ENCODE measurements around the gene LEMD2. TPM values are rescaled to one million over a fixed set of nuclear protein-coding genes. Genes with fewer than 3 reads are reported as not detected.
A peak's percentile ranks its signal among the peaks of the same experiment; 100 is the strongest.

The LEMD2 gene
- total and polyA plus RNA-seq, 9 of the 15 experiments (the other 6 are each of a cell fraction or from before 2014, with no cell fraction given) = 0.32 to 46.3 (median 30.8) TPM

DNA sequence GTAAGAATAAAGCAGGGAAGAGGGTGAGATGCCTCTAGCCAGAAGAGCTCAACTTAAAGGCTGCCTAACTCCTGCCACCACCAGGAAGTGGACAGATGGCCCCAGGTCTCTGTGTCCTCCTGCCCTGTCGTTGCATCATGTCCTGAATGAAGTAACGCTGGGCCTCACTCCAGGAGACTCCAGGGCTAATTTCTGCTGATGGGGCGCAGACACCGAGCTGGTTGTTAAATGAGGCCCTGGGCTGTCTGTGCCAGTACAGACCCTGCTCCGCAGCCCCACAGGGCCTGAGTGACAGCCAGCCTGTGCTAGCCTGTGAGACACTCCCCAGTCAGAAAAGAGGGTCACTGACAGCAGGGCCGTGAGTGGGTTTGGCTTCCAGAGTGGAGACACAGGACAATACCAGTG lies 48.7 kb downstream of the LEMD2 start (continued):
- TF ChIP-seq JUND (IDR thresholded peaks at IDR 0.05; ENCODE audit: borderline replicate concordance, low read depth, low read length) = peak; percentile 50; the same call in 1 of the 2 replicates
- peak; percentile 10; the same call in 1 of the 3 replicates for TF ChIP-seq JUND (tag; IDR thresholded peaks at IDR 0.05; ENCODE audit: borderline replicate concordance, low read depth, low read length)
- TF ChIP-seq, protein P1, sequence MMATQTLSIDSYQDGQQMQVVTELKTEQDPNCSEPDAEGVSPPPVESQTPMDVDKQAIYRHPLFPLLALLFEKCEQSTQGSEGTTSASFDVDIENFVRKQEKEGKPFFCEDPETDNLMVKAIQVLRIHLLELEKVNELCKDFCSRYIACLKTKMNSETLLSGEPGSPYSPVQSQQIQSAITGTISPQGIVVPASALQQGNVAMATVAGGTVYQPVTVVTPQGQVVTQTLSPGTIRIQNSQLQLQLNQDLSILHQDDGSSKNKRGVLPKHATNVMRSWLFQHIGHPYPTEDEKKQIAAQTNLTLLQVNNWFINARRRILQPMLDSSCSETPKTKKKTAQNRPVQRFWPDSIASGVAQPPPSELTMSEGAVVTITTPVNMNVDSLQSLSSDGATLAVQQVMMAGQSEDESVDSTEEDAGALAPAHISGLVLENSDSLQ (IDR thresholded peaks at IDR 0.05) = peak; percentile 68
- peak; percentile 92 for TF ChIP-seq ETV1 (tag; conservative IDR thresholded peaks at IDR 0.05; ENCODE audit: low read depth)
- TF ChIP-seq, protein P2, sequence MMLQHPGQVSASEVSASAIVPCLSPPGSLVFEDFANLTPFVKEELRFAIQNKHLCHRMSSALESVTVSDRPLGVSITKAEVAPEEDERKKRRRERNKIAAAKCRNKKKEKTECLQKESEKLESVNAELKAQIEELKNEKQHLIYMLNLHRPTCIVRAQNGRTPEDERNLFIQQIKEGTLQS (IDR thresholded peaks at IDR 0.05) = peak; percentile 90
- TF ChIP-seq, protein P2 (CRISPR knock-in tag; conservative IDR thresholded peaks at IDR 0.05) = no peak
- peak; percentile 84 for TF ChIP-seq CEBPB (tag; IDR thresholded peaks at IDR 0.05)
- TF ChIP-seq SP1 (CRISPR knock-in tag; IDR thresholded peaks at IDR 0.05) = no peak
- no peak for TF ChIP-seq HMG20A (CRISPR knock-in tag; conservative IDR thresholded peaks at IDR 0.05)
- TF ChIP-seq HDAC8 (tag; IDR thresholded peaks at IDR 0.05) = 0 out of 2 replicates have a peak, but pooled peaks have one; percentile 43
- no peak for TF ChIP-seq NR2C2 (CRISPR knock-in tag; IDR thresholded peaks at IDR 0.05)
- TF ChIP-seq NR2C2 (tag; IDR thresholded peaks at IDR 0.05) = peak; percentile 63; the same call in 1 of the 2 replicates
- TF ChIP-seq ELF2 (CRISPR knock-in tag; IDR thresholded peaks at IDR 0.05) = 0 out of 2 replicates have a peak, but pooled peaks have one; percentile 35
- TF ChIP-seq, protein P3, sequence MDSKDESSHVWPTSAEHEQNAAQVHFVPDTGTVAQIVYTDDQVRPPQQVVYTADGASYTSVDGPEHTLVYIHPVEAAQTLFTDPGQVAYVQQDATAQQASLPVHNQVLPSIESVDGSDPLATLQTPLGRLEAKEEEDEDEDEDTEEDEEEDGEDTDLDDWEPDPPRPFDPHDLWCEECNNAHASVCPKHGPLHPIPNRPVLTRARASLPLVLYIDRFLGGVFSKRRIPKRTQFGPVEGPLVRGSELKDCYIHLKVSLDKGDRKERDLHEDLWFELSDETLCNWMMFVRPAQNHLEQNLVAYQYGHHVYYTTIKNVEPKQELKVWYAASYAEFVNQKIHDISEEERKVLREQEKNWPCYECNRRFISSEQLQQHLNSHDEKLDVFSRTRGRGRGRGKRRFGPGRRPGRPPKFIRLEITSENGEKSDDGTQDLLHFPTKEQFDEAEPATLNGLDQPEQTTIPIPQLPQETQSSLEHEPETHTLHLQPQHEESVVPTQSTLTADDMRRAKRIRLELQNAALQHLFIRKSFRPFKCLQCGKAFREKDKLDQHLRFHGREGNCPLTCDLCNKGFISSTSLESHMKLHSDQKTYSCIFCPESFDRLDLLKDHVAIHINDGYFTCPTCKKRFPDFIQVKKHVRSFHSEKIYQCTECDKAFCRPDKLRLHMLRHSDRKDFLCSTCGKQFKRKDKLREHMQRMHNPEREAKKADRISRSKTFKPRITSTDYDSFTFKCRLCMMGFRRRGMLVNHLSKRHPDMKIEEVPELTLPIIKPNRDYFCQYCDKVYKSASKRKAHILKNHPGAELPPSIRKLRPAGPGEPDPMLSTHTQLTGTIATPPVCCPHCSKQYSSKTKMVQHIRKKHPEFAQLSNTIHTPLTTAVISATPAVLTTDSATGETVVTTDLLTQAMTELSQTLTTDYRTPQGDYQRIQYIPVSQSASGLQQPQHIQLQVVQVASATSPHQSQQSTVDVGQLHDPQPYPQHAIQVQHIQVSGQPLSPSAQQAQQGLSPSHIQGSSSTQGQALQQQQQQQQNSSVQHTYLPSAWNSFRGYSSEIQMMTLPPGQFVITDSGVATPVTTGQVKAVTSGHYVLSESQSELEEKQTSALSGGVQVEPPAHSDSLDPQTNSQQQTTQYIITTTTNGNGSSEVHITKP (IDR thresholded peaks at IDR 0.05; ENCODE audit: partially characterized antibody) = no peak
- TF ChIP-seq PYGO2 (tag; IDR thresholded peaks at IDR 0.05) = no peak
- TF ChIP-seq U2AF1 (optimal IDR thresholded peaks at IDR 0.05; ENCODE audit: low read depth, low read length) = no peak
- no peak for TF ChIP-seq ARNT (IDR thresholded peaks at IDR 0.05)
- TF ChIP-seq, protein P4, sequence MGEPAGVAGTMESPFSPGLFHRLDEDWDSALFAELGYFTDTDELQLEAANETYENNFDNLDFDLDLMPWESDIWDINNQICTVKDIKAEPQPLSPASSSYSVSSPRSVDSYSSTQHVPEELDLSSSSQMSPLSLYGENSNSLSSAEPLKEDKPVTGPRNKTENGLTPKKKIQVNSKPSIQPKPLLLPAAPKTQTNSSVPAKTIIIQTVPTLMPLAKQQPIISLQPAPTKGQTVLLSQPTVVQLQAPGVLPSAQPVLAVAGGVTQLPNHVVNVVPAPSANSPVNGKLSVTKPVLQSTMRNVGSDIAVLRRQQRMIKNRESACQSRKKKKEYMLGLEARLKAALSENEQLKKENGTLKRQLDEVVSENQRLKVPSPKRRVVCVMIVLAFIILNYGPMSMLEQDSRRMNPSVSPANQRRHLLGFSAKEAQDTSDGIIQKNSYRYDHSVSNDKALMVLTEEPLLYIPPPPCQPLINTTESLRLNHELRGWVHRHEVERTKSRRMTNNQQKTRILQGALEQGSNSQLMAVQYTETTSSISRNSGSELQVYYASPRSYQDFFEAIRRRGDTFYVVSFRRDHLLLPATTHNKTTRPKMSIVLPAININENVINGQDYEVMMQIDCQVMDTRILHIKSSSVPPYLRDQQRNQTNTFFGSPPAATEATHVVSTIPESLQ (CRISPR knock-in tag; IDR thresholded peaks at IDR 0.05) = no peak
- TF ChIP-seq SP2 (IDR thresholded peaks at IDR 0.05; ENCODE audit: extremely low read depth, low read depth, low read length, poor library complexity, severe bottlenecking) = no peak
- TF ChIP-seq ESRRA (IDR thresholded peaks at IDR 0.05; ENCODE audit: borderline replicate concordance, low read depth) = no peak
- 0 out of 2 replicates have a peak, but pooled peaks have one; percentile 51 for TF ChIP-seq PRMT5 (CRISPR knock-in tag; IDR thresholded peaks at IDR 0.05)
- TF ChIP-seq TRIM24 (IDR thresholded peaks at IDR 0.05) = peak; percentile 23 to 46; a peak in 2 of 4 replicates
- 0 out of 2 replicates have a peak, but pooled peaks have one; percentile 48 for TF ChIP-seq ZNF766 (CRISPR knock-in tag; conservative IDR thresholded peaks at IDR 0.05)

Measured in K562 (cell line).